HepG2 (cell line): ENCODE results near the gene OPRL1. TPM values are rescaled to one million over a fixed set of nuclear protein-coding genes. Genes with fewer than 3 reads are reported as not detected.

ENCODE experiments used
- ARNTL ChIP-seq: sonication (generic); formaldehyde crosslinking; IDR thresholded peaks from 2 replicates; pipeline ENCODE4 v1.4.0; 2020; ENCODE audit warnings: mild to moderate bottlenecking, missing genetic modification reagents
- CEBPB ChIP-seq: IDR thresholded peaks from 2 replicates; pipeline ENCODE4 v1.6.1; 2011; ENCODE audit warnings: low read depth, low read length, improper control_type of control experiment, borderline replicate concordance
- CEBPZ ChIP-seq: IDR thresholded peaks from 2 replicates; pipeline ENCODE4 v1.6.1; 2012; ENCODE audit warnings: low read length, improper control_type of control experiment
- ELF1 ChIP-seq: sonication (generic); formaldehyde crosslinking; IDR thresholded peaks from 2 replicates; pipeline ENCODE4 v1.4.0; 2020; ENCODE audit warnings: missing genetic modification reagents
- FOXK1 ChIP-seq: sonication (generic); formaldehyde crosslinking; IDR thresholded peaks from 2 replicates; pipeline ENCODE4 v1.4.0; 2020; ENCODE audit warnings: low read depth, missing genetic modification reagents, borderline replicate concordance
- FOXO1 ChIP-seq: sonication (generic); formaldehyde crosslinking; IDR thresholded peaks from 2 replicates; pipeline ENCODE4 v1.4.0; 2020; ENCODE audit warnings: missing genetic modification reagents
- GATAD2A ChIP-seq: IDR thresholded peaks from 2 replicates; pipeline ENCODE4 v1.6.1; 2016
- HDAC1 ChIP-seq: sonication (generic); formaldehyde crosslinking; IDR thresholded peaks from 2 replicates; pipeline ENCODE4 v1.5.1; 2020; ENCODE audit warnings: mild to moderate bottlenecking, missing genetic modification reagents
- KDM2A ChIP-seq: sonication (generic); formaldehyde crosslinking; IDR thresholded peaks from 2 replicates; pipeline ENCODE4 v1.4.0; 2020; ENCODE audit warnings: low read depth, missing genetic modification reagents, borderline replicate concordance
- NFKBIZ ChIP-seq: IDR thresholded peaks from 2 replicates; pipeline ENCODE4 v1.6.1; 2018; ENCODE audit warnings: missing genetic modification reagents, missing compliant biosample characterization
- PATZ1 ChIP-seq: sonication (generic); formaldehyde crosslinking; IDR thresholded peaks from 2 replicates; pipeline ENCODE4 v1.4.0; 2020; ENCODE audit warnings: missing genetic modification reagents
- PAXIP1 ChIP-seq: sonication (generic); formaldehyde crosslinking; conservative IDR thresholded peaks from 2 replicates; pipeline ENCODE4 v1.4.0; 2020; ENCODE audit warnings: mild to moderate bottlenecking, missing genetic modification reagents, moderate library complexity
- RFXAP ChIP-seq: sonication (generic); formaldehyde crosslinking; IDR thresholded peaks from 2 replicates; pipeline ENCODE4 v1.4.0; 2020; ENCODE audit warnings: missing genetic modification reagents, borderline replicate concordance
- SP5 ChIP-seq: IDR thresholded peaks from 2 replicates; pipeline ENCODE4 v1.6.1; 2016; ENCODE audit warnings: low read depth, borderline replicate concordance
- ZBTB1 ChIP-seq: sonication (generic); formaldehyde crosslinking; IDR thresholded peaks from 2 replicates; pipeline ENCODE4 v1.4.0; 2020; ENCODE audit warnings: missing genetic modification reagents, borderline replicate concordance
- ZBTB14 ChIP-seq: sonication (generic); formaldehyde crosslinking; IDR thresholded peaks from 2 replicates; pipeline ENCODE4 v1.4.0; 2020; ENCODE audit warnings: missing genetic modification reagents
- ZNF292 ChIP-seq: sonication (generic); formaldehyde crosslinking; IDR thresholded peaks from 2 replicates; pipeline ENCODE4 v1.8.1; 2022; ENCODE audit warnings: mild to moderate bottlenecking, low read depth, missing genetic modification reagents, borderline replicate concordance
- ZNF441 ChIP-seq: sonication (generic); formaldehyde crosslinking; IDR thresholded peaks from 2 replicates; pipeline ENCODE4 v1.7.0; 2021; ENCODE audit warnings: missing genetic modification reagents, borderline replicate concordance
- ZNF564 ChIP-seq: sonication (generic); formaldehyde crosslinking; IDR thresholded peaks from 2 replicates; pipeline ENCODE4 v1.8.1; 2023; ENCODE audit warnings: mild to moderate bottlenecking, missing genetic modification reagents
- polyA plus RNA-seq, 8 experiments: library from polyadenylated mRNA; depleted of rRNA in 3 of 8; stranded (reverse) in 7 of 8; unstranded in 1 of 8; fragments of >200 nt; fragmentation: Illumina TruSeq in 4 of 8; extraction: Trizol in 4 of 8; gene quantifications; 2 replicates each; pipeline versions ENCODE4 v1.2.1 to v1.2.3, GENCODE V29; 2011 to 2016; ENCODE audit warnings: low read depth in 4 of 8, missing spikeins in 1 of 8, mixed read lengths in 1 of 8; ENCODE audit not compliant: insufficient read depth in 1 of 8
- total RNA-seq, 5 experiments: library from RNA; depleted of rRNA; stranded (reverse); fragments of >200 nt; fragmentation: Illumina TruSeq; extraction: Trizol; gene quantifications; 2 replicates each; pipeline ENCODE4 v1.2.3, GENCODE V29; 2016; ENCODE audit warnings: low read depth in 1 of 5

OPRL1 gene
- total and polyA plus RNA-seq, 2 of the 13 experiments (the other 11 are each of a cell fraction or from before 2014, with no cell fraction given): 0.35 to 0.71 TPM

DNA sequence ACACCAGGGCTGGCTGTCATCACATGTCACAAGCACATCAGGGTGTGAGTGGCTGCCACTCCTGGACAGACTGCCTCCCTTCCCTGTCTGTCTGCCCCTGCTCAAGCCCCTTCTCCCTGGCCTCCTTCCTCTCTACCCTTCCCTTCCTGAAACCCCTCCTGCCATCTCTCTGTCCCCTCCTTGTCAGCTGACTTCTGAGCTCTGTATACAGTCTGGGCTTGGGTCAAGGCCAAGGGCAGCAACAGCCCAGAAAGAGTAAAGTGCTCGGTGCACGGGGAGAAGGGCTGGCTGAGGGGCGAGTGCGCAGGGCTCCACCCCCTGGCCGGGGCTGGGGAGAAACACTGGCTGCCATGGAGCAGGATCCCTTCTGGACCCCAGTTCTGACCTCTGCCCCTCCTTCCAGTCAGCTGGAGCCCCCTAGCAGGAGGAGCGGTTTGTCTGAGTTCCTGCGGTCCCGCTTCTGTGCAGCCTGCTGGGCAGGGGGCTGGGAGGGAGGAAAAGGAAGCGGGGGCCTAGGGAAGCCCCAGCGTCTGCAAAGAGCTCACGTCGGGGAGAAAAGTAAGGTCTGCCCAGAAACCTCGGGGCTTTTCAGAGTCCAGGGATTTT is 2.3 kb downstream of the OPRL1 start (continued):
- peak; percentile 48; the same call in 1 of the 2 replicates for TF ChIP-seq PAXIP1 (CRISPR knock-in tag)
- 0 out of 2 replicates have a peak, but pooled peaks have one; percentile 36 for TF ChIP-seq ELF1
- TF ChIP-seq ZNF441 (CRISPR knock-in tag): peak; percentile 87; the same call in 1 of the 2 replicates
- peak; percentile 59; the same call in 1 of the 2 replicates for TF ChIP-seq ARNTL (CRISPR knock-in tag)
- TF ChIP-seq CEBPZ: no peak
- TF ChIP-seq KDM2A: no peak
- 0 out of 2 replicates have a peak, but pooled peaks have one; percentile 31 for TF ChIP-seq NFKBIZ (CRISPR knock-in tag)
- peak; percentile 85; the same call in 1 of the 2 replicates for TF ChIP-seq FOXK1
- no peak for TF ChIP-seq CEBPB
- peak; percentile 17; the same call in 1 of the 2 replicates for TF ChIP-seq FOXO1 (CRISPR knock-in tag)
- TF ChIP-seq ZNF564 (CRISPR knock-in tag): 0 out of 2 replicates have a peak, but pooled peaks have one; percentile 26
- TF ChIP-seq GATAD2A: peak; percentile 57; the same call in 1 of the 2 replicates
- TF ChIP-seq ZBTB14 (CRISPR knock-in tag): 0 out of 2 replicates have a peak, but pooled peaks have one; percentile 25
- TF ChIP-seq HDAC1 (CRISPR knock-in tag): peak; percentile 68
- TF ChIP-seq RFXAP (CRISPR knock-in tag): peak; percentile 39; the same call in 1 of the 2 replicates
- TF ChIP-seq SP5 (CRISPR knock-in tag): peak; percentile 79
- TF ChIP-seq ZNF292 (CRISPR knock-in tag): peak; percentile 49; the same call in 1 of the 2 replicates
- peak; percentile 80 for TF ChIP-seq PATZ1 (CRISPR knock-in tag)
- no peak for TF ChIP-seq ZBTB1
